Mesothelial cell of epicardium (in vitro differentiated cells): ENCODE data around the gene LDB2. TPM values are rescaled to one million over a fixed set of nuclear protein-coding genes. Genes with fewer than 3 reads are reported as not detected.

Experiments used
- DNase-seq, 2 experiments: peaks; one replicate each; pipeline ENCODE4 v3.0.0; 2021; ENCODE audit warnings: low spot score in 2 of 2; ENCODE audit not compliant: unreplicated experiment in 2 of 2
- H3K27ac Mint-ChIP-seq: 2 replicates; pipeline ENCODE4 v1.8.0; 2021; ENCODE audit warnings: mixed read lengths
- H3K27me3 Mint-ChIP-seq: 2 replicates; pipeline ENCODE4 v1.8.0; 2021; ENCODE audit warnings: low read depth, mixed read lengths
- H3K36me3 Mint-ChIP-seq: 2 replicates; pipeline ENCODE4 v1.8.0; 2021; ENCODE audit warnings: mixed read lengths
- H3K4me1 Mint-ChIP-seq: 2 replicates; pipeline ENCODE4 v1.8.0; 2021; ENCODE audit warnings: mixed read lengths
- H3K4me3 Mint-ChIP-seq: 2 replicates; pipeline ENCODE4 v1.8.0; 2021; ENCODE audit warnings: mild to moderate bottlenecking, moderate library complexity, mixed read lengths
- H3K9me3 Mint-ChIP-seq: 2 replicates; pipeline ENCODE4 v1.8.0; 2021; ENCODE audit warnings: mixed read lengths
- total RNA-seq: library from RNA; stranded (reverse); gene quantifications from 3 replicates; pipeline ENCODE4 v1.2.1, GENCODE V29; 2021
- TF ChIP-seq, protein P1 (sequence below): fragments of 200-600 bp; sonication (generic); IDR thresholded peaks from one replicate; pipeline ENCODE4 v1.5.0; 2021; ENCODE audit warnings: antibody characterized with exemption; ENCODE audit not compliant: unreplicated experiment

LDB2 gene
- total RNA-seq, 1 donor from 2014 or later: 7.6 TPM

DNA sequence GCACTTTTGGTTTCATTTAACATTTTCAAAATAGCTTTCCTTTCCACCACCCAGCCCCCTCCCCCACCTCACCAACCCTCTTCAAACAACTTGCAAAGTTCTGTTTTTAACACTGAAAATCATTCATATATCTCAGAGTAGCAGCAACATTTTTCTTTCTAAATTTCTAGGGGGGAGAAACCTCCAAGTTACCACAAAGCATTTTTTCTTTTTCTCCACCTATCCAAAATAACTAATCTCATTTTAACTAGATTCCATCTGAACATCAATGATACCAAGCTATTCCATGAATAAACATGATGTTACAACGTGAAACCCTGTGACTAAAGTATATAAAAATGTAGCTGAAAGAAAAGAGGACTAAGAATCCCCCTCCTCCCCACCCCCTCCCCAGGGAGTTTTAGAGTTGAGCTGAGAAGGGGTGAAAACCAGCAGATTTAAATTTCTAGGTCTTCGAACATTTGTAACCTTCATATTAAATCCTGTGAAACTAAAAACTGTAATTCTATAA lies 5.2 kb downstream of the LDB2 start:
- Mint-ChIP-seq H3K9me3 (no peaks in the 10 kb centered on the region), H3K4me3 (peak overlapping the region; percentile 30), H3K4me1 (peaks cover 33% of the 10 kb centered on the region), H3K27ac (peak overlapping the region; percentile 33), H3K36me3 (no peaks in the 10 kb centered on the region), H3K27me3 (no peaks in the 10 kb centered on the region)
- TF ChIP-seq, protein P1, sequence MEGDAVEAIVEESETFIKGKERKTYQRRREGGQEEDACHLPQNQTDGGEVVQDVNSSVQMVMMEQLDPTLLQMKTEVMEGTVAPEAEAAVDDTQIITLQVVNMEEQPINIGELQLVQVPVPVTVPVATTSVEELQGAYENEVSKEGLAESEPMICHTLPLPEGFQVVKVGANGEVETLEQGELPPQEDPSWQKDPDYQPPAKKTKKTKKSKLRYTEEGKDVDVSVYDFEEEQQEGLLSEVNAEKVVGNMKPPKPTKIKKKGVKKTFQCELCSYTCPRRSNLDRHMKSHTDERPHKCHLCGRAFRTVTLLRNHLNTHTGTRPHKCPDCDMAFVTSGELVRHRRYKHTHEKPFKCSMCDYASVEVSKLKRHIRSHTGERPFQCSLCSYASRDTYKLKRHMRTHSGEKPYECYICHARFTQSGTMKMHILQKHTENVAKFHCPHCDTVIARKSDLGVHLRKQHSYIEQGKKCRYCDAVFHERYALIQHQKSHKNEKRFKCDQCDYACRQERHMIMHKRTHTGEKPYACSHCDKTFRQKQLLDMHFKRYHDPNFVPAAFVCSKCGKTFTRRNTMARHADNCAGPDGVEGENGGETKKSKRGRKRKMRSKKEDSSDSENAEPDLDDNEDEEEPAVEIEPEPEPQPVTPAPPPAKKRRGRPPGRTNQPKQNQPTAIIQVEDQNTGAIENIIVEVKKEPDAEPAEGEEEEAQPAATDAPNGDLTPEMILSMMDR: no peak
- DNase-seq: no peak

DNA sequence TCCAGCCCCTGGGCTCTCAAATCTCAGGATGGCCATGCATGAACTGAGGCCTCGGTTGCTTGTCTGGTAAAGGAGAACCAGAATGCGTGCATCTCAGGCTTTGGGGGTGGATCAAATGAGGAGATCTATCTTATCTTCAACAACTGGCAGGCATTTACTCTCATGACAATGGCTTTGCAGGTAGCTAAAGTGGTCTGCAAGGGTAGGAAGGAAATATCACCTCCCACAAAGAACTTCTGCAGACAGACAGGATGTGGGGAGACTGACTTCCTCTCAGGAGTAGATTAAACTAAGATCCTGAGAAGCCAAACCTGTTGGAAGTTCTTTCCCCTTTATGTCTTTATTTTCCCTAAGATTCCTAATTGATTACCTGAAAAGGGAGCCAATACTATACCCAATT lies 7.8 kb downstream of the LDB2 start:
- no peak for DNase-seq
- Mint-ChIP-seq H3K36me3 (no peaks in the 10 kb centered on the region), H3K27me3 (no peaks in the 10 kb centered on the region), H3K4me1 (peaks cover 15% of the 10 kb centered on the region), H3K4me3 (no peak overlapping the region), H3K9me3 (no peaks in the 10 kb centered on the region), H3K27ac (no peak overlapping the region)
- TF ChIP-seq, protein P1: no peak

DNA sequence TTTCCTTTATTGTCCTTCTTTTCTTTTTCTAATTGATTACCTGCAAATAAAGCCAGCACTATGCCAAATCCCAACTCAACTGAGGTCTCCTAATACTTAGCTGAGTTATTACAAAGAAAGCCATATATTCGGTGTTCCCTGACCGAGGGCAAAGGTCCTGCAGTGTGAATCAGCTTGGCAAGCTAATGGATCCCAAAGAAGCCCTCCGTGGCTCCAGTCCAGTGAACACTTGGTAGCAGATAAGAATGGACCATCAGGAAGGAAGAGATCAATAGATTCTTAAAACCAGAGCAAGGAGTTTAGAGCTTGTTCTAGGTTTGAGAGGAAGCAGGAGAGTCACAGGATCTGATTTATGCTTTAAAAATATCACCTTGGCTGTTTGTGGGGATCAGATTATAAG lies 8.5 kb downstream of the LDB2 start:
- TF ChIP-seq, protein P1: no peak
- H3K9me3 Mint-ChIP-seq: no peaks in the 10 kb centered on the region
- H3K36me3 Mint-ChIP-seq: no peaks in the 10 kb centered on the region
- H3K4me3 Mint-ChIP-seq: no peak overlapping the region
- H3K27ac Mint-ChIP-seq: no peak overlapping the region
- H3K4me1 Mint-ChIP-seq: peaks cover 15% of the 10 kb centered on the region
- H3K27me3 Mint-ChIP-seq: no peaks in the 10 kb centered on the region
- DNase-seq: no peak

DNA sequence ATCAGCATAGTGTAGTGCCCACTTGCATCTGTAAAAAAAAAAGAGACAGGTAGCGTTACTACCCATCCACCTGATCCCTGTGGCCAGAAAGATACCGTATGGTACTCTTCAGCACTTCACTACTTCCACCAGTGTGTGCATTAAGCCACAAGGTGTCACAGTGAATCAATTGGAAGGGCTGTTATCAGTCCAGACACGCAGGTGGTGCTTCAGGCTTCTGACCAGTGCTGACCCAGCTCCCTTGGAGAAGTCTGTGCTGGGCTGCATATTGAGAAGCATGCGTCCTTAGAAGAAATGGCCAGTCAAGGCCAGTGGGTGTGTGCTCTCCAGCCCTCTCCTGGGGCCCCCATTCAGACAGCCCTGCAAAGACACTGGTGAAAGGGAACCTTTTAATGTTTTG lies 10.6 kb downstream of the LDB2 start:
- DNase-seq: no peak
- H3K36me3 Mint-ChIP-seq: no peaks in the 10 kb centered on the region
- TF ChIP-seq, protein P1: no peak

GRCh38 chr4:16884673-16885460 lies 13.6 kb downstream of the LDB2 start:
- Mint-ChIP-seq H3K4me1 (no peaks in the 10 kb centered on the region), H3K27ac (no peak overlapping the region), H3K36me3 (no peaks in the 10 kb centered on the region), H3K4me3 (no peak overlapping the region), H3K9me3 (peaks cover 3% of the 10 kb centered on the region), H3K27me3 (no peaks in the 10 kb centered on the region)
- TF ChIP-seq, protein P1: peak; percentile 33
- DNase-seq: no peak

More for the DNA sequence above, 10.6 kb downstream of the LDB2 start:
- Mint-ChIP-seq H3K9me3 (no peaks in the 10 kb centered on the region), H3K27ac (no peak overlapping the region), H3K4me3 (no peak overlapping the region), H3K27me3 (no peaks in the 10 kb centered on the region), H3K4me1 (peaks cover 10% of the 10 kb centered on the region)
